ENCODE measurements around the gene TMEM120A.

Gene TMEM120A

DNA sequence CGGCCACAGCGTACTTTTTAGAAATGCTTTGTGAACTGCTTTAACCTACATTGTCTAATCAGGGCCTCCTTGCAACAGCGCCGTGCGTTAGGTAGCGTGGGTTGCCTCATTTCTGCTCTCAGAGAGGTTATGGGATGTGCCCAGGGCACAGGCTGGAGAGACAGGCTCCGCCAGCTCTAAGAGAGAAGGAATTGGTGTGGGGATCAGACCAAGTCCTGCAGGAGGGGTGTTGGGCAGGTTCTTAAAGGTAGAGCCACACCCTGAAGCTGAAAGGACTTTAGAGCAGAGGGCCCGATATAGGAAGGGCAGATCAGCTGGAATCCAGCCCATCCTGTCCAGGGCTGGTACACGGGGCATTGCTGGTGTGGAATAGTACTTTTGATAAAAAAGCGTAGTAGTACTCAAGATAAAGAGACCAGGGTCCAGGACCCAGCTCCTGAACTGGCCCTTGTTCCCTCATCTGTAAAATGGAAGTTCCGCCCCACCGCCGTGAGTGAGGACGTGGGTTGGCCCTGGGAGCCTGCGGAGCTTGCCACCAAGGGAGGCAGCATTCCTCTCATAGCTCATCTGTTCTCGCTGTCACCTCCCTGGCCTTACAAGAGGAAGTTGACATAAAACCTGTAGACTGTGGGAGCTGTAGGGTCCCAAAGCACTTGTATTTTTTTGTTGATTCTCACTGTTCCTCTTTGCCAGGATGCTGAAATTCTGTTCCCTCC lies 37.2 kb downstream of the TMEM120A start:
- DNase-seq: no peak

DNA sequence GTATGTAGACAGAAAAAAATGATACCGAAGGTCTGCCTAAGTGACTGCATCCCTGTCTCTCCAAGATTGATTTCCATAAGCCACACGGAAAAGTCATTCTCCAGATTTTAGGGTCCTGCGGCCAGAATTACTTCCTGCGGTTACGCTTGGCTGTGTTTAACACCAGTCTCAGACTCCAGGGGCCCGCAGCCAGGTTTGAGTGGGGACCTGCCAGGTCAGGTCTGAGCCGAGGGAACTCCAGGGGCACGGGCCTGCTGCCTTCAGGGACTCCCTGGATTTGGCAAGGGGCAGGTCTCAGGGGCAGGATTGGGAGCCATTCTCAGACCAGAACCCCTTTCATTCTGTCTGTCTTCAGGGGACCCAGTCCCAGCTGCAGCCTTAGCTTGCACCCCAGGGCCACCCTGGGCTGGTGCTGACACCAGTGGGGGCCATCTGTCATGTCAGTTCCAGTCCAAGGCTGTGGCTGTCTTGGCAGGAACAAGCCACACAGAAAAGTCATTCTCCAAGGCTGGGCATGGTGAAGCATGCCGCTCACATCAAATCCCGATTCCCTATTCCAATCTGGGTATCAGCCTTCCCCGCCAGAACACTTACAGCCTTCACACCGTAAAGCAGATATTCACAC lies 39.0 kb downstream of the TMEM120A start:
- DNase-seq: no peak

DNA sequence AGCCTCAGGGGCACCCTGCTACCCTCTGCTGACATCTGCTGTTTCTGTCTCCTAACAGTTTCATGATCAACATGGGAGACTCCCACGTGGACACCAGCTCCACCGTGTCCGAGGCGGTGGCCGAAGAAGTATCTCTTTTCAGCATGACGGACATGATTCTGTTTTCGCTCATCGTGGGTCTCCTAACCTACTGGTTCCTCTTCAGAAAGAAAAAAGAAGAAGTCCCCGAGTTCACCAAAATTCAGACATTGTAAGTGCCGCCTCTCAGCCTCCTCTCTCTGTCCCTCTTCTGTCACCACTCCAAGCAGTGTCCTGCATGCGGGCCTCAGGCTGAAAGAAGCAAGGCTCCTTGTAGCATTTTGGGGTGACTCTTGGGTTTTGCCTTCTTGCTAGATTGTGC lies 40.5 kb downstream of the TMEM120A start:
- DNase-seq: no peak

DNA sequence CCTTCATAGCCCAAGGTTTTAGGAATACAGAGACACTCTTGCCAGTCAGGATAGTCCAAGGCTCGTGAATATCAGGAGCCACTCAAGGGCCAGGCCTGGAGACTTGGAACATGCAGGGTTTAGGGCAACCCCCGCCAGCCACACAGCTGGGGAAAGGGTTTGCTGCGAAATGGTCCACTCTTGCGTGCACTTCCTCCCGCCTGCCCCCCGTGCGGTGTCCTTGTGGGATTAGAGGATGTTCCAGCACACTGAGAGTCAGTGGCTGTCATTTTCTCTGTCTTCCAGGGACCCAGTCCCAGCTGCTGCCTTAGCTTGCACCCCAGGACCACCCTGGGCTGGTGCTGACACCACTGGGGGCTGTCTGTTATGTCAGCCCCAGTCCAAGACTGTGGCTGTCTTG lies 41.0 kb downstream of the TMEM120A start:
- DNase-seq: no peak

DNA sequence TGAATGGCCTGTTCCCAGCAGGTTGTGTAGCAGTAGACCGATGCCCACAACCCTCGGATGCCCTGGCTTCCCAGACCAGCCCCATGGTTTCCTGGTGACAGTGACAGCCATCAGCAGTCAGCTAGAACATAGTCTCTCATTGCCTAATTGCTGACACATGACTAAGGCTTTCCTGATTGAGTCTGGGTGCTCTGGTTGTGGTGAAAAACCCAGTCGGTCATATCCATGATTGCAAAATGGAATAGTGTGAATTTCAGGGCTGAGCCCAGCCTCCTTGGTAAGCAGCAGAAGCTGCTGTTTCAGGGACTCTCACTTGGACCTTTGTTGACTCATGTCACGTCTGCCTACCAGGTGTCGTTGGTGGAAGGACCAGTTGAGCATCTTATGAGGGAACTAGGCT lies 42.9 kb downstream of the TMEM120A start:
- DNase-seq: no peak

DNA sequence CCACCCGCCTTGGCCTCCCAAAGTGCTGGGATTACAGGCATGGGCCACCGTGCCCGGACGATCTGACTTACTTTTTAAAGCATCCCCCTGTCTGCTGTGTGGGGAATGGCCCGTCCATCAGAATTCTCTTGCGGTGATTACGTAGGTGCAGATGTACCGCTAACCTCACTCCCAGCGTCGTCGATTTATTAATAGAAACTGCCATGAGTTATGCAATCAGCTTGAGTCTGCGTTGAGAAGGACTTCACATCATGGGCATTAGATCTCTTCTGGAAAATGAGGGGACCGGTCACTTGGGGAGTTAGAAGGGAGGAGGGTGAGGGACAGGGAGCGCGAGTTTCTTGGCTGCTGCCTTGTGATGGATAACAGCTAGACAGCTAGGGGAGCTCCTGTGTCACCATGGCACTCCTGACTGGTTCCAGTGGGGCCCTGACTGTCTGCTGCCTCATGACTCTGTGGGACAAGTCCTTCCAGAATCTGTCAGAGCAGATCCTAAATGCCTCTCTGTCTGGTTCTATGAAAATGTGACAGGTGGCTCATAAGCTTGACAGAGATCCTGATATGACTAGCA lies 44.2 kb downstream of the TMEM120A start:
- no peak for DNase-seq

DNA sequence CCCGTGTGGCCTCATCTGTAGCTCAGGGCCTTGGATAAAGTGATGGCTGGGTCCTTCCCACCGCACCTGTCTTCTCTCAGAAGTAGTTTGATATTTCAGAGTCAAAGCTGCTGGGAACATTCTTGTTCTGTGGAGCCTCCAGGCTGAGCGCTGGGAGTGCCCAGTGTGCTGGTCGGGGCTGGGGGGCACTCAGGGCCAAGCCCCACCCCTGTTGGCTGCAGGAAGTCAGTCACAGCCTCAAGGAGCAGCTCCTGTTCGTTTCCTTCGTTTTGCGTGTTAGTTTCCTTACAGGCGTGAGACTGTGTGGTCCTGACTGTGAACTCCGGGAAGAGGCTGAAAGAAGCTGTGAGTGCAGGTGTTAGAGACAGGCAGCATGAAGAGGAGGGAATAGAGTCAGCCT lies 46.2 kb downstream of the TMEM120A start:
- no peak for DNase-seq

DNA sequence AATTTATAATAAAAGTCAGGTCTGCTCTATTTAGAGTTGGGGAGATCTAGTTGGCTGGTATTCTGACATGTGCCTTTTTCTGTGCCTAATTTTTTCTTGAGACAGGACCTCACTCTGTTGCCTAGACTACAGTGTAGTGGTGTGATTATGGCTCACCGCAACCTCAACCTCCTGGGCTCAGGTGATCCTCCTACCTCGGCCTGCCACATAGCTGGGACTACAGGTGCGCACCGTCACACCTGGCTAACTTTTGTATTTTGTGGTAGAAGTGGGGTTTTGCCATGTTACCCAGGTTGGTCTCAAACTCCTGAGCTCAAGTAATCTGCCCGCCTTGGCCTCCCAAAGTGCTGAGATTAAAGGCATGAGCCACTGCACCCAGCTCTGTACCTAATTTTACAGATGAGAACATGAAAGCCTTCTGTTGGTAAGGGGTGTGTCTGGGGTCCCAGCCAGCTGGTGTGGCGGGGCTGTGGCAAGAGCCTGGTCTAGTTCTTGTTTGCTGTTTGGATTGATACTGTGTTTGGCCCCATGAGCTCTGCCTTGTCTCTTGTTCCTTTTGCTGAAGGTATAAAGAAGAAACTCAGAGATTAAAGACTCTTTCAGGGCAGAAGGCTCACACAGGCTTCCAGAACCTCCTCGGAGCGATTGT lies 48.1 kb downstream of the TMEM120A start:
- no peak for DNase-seq

DNA sequence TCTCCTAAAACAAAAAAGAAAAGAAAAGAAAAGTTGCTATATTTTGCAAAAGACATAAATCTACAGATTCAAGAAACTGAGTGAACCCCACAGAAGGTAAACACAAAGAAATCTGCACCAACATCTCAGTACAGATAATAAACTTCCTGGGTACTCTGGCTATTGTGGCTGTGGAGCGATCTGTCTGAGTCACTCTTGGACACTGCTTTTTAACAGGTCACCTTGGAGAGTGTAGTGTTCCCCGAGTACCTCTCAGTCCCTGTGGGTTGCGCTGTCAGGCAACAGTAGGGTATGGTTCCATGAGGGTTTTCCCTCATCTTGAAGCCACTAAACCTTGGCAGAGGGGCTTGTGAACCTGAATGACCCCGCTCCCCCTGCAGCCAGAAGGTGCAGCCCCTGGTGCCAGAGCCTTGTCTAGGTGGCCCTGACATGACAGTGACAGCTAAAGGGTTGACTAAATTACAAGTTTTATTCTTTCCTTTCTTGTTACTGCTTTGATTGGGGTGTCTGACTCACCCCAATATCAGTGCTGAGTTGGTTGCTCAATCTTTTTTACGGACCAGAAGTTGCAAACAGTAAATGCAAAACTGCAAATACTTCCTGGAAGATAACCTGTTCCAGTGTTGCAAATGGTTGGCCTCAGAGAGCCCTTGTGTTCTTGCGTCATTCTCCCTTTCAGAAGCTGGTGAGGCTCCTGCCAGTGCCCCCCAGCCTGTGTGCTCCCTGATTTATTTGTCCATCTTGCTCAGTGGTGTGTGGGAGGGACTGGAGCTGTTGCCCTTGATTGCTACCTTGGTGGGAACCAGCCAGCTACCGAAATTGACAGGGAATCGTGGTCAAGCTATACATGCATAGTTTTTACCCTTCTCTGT lies 48.9 kb downstream of the TMEM120A start:
- no peak for DNase-seq

DNA sequence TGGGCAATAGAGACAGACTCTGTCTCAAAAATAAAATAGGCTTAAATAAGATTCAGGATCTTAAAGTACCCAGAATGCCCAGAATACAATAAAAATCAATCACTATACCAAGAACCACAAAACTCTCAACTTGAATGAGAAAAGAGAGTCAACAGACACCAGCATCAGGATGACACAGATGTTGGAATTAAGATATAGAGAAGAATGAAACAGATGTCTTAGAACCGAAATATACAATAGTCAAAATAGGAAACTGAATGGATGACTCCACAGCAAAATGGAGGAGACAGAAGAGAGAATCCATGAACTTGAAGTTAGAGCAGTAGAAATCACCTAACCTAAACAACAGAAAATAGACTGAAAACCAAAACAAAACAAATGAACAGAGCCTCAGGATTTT lies 49.9 kb downstream of the TMEM120A start:
- no peak for DNase-seq

DNA sequence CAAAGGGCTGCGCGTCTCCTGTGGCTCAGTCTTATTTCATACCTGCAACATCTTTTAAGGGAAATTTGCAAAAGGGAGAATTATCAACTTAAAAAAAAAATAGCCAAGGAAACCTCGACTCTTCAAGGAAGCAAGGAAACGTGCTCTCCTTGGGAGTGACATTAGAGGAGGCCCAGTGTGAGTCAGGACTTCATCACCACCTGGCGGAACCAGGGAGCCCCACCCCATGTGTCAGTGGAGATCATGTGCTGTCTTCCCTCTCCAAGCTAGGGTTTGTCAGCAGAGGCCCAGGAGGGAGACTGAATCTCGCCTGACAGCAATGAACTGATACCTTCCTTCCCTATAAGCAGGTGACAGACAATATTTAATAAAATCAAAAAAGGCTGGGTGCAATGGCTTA lies 50.5 kb downstream of the TMEM120A start:
- DNase-seq: no peak

DNA sequence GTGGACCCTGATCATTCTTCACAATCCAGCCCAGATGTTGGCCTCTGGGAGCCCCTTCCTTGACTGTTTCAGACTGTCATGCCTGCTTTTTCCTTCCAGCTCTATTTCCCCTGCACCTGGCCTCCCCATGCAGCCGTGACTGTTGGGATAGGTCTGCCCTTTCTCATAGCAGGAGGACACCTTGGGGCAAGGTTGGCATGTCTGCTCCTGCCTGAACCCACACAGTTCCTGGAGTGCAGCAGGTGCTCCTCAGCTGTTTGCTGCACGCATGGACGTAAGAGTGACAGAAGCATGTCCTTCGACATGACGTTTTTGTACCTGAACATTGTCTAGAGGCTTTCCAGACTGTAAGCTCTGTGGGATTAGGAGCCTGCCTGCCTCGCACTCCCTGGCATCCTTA lies 55.5 kb downstream of the TMEM120A start:
- DNase-seq: no peak

DNA sequence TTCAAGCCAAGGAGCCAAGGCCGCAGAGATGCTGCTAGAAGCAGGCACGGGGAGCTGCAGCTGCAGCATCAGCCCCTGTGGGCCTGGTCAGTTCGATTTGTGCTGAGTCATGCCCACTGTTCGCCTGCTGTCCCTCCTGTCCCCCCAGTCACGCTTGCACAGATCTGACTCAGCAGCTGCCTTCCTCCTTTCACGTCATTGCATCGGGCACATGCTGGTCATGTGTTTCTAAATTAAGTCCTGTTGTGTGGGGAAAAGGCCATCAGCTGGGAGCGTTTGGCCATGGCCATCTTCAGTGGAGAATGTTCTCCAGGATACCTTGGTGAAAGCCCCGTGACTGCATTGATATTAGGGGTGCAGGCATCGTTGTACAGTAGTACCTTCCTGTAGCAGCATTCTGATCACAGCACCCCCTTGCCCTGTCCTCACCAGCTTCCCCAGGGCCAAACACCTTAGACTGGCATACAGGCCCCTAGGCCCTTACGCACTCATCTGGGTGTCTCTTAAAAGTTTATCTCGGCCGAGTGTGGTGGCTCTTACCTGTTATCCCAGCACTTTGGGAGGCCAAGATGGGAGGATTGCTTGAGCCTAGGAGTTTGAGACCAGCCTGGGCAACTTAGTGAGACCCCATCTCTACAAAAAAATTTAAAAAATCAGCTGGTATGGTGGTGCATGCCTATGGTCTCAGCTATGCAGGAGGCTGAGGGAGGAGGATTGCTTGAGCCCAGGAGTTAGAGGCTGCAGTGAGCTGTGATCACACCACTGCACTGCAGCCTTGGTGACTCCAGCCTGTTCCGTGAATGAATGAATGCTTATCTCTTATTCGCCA lies 56.2 kb downstream of the TMEM120A start:
- DNase-seq: no peak

Measured in NCI-H1417 treated with DMSO at 0.1 percent for 48 hours (cell line).